CD4-positive, alpha-beta T cell treated with Interleukin-17A for 1 hour (primary cell): Measurements from ENCODE around the gene PDE1C.
"Not testable (repeated sequence)": the region's sequence is repeated elsewhere in the genome, so short reads cannot be mapped to it uniquely, and the experiment has no call there.

Source experiments
- DNase-seq: peaks from one replicate; pipeline ENCODE4 v3.0.0-alpha.2; 2020

PDE1C gene

DNA sequence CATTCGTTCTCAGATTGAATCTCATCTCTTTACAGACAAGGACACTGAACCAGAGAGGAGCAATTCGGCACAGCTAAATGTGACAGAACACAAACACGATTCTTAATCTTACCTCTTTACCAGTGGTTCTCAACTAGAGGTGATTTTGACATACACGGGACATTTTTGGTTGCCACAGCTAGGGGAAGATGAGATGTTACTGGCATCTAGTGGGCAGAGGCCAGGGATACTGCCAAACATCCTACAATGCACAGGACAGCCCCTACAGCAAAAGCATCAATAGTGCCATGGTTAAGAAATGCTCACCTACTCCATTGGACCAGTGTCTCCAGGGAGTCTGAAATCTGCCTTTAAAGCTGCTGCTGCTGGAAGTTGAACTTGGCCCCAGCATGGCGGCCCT, 27.3 kb downstream of the PDE1C start:
- DNase-seq: no peak

DNA sequence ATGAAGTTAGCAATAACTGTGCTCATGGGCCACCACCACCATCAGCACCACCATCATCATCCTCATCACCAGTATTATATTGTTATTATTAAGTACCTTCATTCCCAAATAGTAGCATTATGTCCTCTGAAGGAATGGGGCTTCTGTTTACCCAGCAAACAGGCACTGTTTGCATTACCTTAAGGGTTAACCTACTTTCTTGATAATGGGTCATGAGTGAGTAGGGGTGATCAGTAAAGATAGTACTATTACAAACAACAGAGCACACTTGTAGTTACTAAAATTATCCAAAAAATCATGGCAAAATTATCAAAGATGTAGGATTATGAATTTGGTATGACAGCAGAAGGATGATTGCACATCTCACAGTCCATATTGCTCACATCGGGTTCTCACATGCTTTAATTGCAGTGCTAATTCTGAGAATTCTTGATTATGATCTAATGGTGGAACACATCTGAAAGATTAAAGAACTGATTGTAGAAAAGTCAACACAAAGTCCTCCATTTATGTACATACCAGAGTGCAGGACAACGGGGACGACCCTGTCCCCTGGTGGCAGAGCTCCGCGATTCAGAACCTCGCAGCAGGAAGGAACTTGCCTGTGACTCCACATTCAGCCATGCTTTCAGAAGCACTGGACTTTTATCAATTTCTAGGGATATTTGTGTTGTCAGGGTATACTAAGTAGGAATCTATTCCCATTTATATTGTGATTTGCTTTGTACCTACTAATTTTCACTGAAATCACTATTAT, 31.0 kb downstream of the PDE1C start:
- no peak for DNase-seq

DNA sequence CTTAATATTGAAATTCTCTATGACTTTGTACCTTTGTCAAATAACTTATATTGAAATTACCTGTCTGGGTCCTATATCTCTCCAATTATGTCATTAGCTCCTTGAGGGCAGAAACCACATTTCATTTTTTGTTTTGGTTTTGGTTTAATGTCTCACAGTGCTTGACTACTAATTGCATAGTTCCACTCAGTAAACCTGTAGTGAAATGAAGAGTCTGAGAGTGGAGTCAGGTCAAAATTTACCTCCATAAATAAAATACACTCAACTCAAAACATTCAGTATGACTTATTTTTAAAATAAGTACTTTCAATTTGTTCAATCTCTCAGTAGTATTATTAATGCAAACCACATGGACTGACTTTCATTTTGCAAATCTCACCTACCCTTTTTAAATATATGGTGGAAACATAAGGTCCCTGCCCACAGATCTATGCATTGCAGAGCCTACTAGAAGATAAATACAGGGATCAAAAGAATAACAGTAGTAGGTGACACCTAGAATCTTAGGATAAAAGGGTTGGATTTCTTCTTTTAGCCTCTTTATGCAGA, 32.5 kb downstream of the PDE1C start:
- no peak for DNase-seq

DNA sequence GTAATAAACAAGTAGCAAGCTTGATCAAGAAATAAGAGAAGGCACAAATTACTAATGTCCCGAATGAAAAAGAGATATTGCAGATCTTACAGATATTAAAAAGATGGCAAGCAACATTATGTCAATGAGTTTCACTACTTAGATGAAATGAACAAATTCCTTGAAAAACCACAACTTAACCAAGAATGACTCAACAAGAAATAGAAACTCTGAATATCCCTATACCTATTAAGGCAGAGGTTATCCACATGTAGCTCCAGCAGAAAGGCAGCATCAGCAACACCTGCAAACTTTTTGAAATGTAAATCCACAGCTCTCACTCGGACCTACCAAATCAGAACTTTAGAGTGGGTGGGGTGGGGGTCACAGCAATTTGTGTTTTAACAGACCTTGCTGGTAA, 33.6 kb downstream of the PDE1C start:
- DNase-seq: no peak

DNA sequence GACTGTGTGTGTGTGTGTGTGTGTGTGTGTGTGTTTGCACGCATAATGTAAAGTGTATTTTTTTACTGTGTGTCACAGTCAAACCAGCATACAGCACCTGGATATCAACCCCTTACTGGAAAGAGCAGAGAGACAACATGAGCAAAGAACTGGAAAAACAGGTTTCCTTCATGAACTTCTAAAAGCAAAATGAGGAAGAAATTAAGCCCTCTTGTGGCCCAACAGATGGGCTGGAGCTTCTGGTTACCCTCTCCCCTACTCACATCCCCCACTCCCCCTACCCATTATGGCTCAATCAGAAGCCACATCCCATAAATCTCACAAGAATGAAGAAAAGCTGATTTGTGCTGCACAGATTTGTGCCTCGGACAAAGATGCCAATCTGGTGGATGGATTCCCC, 36.2 kb downstream of the PDE1C start:
- no peak for DNase-seq

DNA sequence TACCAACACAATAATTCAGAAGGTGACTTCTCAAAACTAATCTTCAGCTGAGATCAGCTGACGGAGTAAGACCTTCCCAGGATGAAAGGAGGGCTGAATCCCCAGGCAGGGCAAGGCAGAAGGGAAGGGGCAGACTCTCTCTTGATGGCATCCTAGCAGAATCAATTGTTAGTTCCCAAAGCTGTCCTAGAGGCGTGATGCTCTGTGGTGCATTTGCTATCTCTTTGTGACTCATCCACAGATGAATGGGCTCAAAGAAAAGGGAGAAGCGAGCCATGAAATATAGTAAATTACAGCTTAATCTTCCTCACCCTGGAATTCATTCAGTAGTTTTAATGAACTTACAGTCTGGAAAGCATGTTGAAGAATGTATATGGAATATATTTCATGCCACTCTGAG, 37.2 kb downstream of the PDE1C start:
- no peak for DNase-seq

DNA sequence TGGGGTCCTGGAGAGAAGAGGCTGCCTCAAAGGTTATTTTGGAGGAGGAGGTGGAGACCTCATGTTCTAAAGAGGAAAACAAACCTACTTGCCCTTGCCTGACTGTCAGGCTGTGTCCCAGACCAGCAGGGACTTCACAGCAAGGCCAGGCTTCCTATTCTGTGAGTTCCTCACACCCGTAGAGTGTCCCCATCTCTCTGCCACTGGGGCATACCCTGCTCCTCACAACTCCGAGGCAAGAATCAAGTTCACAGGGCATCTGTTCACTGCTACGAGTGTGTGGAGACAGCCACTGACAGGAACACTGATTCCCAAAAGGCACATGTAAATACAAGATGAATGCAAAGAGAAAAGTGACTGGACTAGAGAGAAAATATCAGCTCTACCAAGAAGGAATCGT, 38.0 kb downstream of the PDE1C start:
- DNase-seq: no peak

DNA sequence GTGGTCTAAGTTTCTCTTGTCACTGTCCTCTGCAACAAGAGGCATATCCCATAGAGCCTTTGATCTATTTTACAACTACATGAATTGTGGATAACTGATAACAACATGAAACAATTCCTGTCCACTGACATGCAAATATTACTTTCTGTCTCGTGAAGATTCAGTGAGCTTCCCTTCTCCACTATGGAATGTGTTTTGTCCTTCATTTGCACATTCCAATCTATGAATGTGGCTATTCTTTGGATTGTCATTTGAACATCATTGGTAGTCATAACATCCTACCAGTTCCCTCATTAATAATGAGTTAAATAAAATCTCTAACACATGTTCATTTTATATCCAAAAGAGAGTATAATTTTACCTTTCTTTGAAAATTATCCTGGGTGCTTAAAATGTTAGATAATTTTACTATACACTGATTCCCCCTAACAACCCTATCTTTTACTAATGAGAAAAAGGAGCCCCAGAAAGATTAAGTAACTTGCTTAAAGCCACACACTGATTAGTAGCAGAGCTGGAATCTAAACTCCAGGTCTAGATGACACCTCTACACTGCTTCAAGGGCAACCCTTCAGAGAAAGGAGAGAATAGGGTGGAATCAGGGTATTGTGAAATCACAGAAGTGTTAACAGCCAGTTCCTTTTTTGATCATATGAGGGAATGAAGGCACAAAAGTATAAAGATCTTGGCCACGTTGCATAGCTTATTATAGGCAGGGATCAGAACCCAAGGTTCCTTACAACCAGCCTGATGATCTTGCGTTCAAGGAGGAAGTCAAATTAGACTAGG, 39.1 kb downstream of the PDE1C start:
- no peak for DNase-seq

DNA sequence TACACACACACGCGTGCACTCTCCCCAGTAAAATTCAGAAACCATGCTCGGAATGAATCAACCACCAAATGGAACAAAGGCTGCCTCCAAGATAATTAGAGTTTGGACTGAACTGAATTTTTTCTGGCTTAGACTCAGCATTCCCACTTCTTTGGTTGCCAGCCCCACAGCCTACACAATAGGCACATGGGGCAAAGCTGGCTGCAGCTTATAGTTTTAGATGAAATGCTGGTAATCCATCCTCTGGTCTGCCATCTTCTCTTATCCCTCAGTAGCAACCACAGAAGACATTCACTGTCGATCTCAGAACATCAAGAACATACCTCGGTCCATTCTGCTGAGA, 44.2 kb downstream of the PDE1C start:
- no peak for DNase-seq

DNA sequence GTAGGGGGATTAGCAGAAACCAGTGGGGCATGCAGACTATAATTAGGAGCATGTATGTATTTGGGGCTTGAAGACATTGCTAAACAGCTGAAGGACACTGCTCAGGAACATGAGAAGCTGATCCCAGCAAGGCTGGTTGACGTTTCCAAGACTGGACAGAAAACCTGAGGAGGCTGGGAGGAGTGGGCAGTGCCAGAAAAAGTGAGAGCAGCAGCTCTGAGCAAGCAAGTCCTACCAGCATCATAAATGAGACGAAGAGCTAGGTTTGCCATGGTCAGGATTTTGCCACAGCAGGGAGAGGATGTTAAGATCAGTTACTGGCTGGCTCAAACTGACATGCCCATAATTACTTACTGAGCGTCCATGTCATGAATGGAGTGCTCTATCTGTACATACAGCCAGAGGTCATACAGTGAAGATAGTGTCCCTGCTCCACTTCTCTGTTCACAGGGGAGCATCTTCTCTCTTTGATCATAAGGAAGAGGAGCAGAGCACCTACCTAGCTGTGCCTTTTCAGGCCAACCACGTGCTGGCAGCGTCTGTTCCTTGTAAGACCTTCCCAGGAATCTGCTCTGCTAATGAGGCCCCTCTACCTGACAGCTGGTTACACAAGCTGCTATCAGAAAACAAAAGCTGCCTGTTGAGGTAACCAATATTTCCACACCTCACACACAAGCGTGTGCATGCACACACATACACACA, 44.7 kb downstream of the PDE1C start:
- no peak for DNase-seq

DNA sequence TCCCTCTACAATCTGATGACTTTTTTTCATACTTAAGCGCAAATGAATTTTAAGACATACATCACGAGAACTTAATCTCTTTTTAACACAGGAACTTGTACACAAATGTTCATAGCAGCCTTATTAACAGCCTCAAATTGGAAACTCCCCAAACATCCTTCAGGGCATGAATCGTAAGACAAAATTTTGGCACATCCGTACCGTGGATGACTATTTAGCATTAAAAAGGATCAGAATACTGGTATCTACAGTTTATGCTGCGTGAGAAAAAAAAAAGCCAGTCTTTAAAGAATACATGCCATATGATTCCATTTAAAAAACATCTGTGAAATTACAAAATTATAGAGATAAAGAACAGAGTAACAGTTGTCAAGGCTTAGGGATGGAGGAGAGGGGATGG, 46.8 kb downstream of the PDE1C start:
- no peak for DNase-seq

DNA sequence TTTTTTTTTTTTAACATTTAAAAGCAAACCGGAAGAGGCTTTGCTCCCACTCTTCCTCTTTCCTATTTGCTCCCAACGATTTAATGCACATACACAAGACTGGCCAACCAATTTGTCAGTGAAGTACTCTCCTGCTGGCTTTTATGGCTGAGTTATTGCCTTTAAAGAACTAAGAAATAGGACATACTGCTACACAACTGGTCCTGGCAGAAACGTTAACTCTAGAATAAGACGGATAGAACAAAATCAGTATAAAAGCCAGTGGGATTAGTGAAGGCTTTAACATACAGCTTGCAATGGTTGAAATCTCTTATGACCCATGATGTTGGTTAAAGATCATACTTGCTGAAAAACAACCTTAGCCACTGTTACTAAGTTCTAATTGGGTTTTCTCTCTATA, 47.2 kb downstream of the PDE1C start:
- no peak for DNase-seq

DNA sequence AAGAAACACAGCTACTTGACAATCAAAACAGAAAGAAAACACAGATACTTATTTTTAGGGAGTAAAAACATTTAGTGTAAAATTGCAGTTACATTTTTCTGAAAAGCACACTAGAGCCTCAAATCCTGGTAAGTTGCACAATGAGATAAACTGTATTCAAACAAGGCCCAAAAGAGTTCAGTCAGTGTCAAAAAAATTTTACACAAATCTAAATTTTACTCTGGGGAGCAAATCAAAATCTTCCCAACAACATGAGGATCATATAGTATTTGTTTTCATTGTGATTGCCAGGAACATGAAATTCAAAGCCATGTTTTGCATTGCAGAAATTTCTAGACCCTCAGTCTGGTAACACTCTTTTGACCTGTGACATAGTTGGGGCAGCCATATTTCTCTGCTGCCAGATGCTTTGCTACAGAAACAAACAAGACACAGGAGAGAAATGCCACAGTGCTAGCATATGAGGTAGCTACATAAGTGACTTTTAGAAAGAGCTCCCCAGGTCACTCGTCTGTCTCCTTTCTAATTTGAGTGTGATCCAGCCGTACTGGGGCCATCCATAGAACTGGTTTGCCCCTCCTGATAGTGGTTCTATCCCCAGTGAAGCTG, 49.6 kb downstream of the PDE1C start:
- DNase-seq: no peak

DNA sequence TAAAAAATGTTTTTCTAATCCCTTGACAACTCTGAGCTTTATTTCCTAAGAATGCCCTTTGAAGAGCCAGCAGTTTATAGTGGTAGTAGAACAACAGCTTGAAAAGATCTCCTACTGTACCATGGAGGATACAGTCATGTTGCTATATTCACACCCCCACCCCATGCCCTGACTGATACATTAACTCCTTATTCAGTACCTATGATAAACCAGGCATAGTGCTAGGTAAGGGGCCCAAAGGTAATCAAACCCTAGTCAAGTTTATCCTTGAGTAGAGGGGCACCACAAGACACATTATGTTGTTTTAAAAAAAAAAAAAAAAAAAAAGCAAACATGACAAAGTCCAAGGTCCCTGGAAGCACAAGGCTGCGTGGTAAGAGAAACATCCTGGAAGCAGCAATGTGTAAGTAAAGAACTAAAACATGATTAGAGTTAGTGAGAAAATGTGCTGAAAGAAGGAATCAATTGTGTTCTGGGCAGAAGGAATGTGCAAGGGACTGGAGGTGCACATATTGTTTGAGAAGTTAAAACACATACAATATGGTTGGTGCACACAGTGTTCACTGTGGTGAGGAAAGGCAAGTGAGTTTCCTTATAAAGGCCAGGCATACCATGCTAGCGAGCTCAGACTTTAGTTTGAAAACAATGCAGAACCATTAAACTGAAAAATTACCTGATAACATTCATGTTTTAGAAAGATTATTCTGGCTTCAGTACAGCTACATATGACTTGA, 51.2 kb downstream of the PDE1C start:
- DNase-seq: no peak

DNA sequence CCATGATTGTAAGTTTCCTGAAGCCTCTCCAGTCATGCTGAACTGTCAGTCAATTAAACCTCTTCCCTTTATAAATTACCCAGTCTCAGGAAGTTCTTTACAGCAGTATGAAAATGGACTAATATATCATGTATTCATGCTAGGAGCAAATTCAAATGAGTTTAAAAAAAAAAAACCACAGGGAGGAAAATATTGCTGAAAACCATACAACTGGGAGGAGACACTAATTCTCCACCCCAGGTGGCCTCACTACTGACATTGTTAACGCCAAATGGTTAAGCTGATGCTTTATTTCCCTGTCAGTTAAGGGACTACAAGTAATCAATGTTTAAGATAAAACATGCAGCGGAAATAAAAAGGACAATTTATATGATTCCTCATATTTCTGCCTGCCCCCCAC, 55.1 kb downstream of the PDE1C start:
- DNase-seq: no peak

DNA sequence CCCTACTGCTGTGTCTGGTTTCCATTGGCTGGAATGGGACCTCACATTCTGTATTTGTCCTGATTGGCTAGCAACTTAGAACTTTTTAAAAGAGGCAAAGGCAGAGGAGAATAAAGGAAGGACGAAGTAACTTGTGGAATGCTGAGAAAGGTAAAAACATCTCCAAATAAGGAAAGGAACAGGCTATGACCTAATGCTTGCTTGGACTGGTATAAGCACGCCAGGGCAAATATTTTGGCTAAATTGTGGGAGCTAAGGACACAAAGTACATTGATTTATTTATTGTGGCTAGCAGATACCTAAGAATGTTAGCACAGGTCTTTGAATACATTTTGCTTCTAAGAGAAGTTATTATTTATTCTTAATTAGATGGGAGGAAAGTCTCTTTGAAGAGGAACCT, 56.7 kb downstream of the PDE1C start:
- DNase-seq: not testable (repeated sequence)

DNA sequence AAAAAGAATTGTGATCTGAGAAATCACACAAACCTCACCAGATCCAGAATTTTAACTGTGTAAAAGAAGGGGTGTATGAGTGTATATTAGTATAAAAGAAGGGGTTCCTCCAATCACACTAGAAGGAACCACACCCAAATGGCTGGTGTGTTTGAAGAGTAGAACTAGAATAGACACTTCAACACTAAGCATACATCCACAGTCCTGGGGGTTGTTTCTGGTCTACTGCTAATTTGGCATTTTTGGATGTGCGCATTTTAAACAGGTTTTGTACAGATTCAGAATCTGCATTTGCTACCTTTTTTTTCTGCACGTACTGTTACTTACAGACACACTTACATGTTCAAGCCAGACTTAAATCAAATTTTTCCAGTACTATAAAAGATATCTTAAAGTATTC, 64.6 kb downstream of the PDE1C start:
- no peak for DNase-seq

DNA sequence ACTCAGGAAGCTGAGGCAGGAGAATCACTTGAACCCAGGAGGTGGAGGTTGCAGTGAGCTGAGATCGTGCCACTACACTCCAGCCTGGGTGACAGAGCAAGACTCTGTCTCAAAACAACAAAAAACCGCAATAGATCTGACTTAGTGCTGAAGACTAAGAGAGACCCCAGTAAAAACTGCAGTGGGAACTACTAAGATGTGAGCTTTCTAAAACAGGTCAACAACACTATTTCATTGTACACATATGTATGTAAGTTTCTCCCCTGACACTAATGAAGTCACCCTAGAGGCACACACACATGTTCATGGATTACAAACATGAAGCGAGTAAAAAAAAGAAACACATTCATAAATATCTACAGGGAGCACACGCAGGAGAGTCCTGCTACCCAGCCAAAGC, 68.3 kb downstream of the PDE1C start:
- no peak for DNase-seq

DNA sequence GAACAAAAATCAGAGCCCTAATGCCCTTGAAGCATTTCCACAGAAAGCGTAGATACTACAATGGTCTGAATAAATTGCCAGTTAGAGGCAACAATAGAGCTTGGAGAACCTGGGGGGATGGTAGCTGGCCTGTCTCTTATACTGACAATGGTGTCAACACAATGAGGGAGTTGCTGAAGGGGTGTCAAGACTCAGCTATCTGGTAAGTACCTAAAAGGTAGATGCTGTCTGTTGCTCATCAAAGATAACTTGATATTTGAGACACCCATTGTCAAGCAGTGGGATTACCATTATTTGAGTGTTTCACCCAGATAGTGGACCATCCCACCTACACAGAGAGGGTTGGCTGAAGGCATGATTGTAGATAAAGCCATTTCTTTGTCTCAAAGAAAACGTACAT, 72.8 kb downstream of the PDE1C start:
- DNase-seq: no peak

DNA sequence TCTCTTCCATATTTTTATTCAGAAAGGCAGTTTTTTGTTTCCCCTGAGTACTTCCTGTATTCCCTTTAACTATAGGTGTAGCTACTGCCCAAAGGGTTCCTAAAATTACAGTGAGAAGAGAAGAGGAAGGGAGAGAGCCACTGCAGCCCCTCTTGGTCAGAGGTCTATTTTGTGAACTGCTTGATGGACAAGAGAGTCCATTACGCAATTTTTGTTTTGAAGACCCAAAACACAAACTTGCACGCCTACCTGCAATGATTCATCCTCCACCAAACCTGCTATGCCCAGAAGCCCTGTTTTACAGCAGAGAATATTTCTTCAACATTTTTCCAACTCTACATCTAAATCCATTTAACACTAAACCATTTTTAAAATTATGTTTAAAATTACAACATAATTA, 75.1 kb downstream of the PDE1C start:
- no peak for DNase-seq

DNA sequence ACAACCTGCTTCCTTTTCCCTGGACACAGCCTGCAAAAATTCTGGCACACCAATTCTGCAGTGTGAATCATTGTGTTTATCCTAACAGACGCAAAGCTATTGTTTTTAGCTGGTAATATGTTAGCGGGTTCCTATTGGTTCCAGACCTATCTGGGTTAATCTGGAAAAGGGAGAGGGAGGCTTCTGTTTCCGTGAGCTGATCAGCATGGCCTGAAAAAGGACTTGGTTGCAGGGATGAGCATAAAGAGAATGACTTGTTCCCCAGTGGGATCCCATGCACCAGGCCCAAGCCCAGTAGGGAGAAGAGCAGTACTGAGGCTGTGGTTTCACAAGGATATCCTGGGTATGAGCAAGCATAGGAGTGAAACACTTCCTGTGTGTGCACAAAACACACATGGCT, 78.4 kb downstream of the PDE1C start:
- no peak for DNase-seq

DNA sequence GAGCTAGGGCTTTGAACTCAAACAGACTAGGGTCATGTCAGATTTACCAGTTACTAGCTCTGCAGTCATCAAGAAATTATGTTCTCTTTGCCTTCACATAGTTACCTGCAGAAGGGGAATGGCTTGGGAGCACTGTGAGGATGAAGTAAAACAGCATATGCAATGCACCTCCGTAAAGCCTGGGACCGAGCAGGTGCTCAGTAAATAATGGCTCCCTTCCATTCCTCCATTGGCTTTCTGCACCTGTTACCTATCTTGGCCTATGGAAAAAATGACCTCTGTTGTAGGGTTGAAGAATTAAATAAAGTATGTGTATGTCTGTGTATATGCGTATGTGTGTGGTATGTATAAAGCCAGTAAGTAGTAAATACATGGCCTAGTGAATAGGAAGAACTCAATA, 78.8 kb downstream of the PDE1C start:
- no peak for DNase-seq
